ENCODE data around the gene POLD1.

The POLD1 gene

GRCh38 chr19:50465000-50465399 lies 80.9 kb downstream of the POLD1 start:
- Histone ChIP-seq H3K27ac (ENCODE audit: low read depth, low read length, poor library complexity, severe bottlenecking) (no peak overlapping the region), H3K4me3 (ENCODE audit: low read depth, low read length, poor library complexity, severe bottlenecking) (no peak overlapping the region), H3K4me2 (ENCODE audit: low read length) (no peak overlapping the region), H3K9me3 (ENCODE audit: low read length) (no peaks in the 10 kb centered on the region), H3K27me3 (ENCODE audit: insufficient read depth, low read length) (peaks cover 14% of the 10 kb centered on the region; the same call in 1 of the 2 replicates), H3K79me2 (ENCODE audit: insufficient read depth, low read length) (no peaks in the 10 kb centered on the region), H3K9ac (ENCODE audit: low read length) (no peak overlapping the region), H2AFZ (ENCODE audit: low read length) (no peak overlapping the region), H3F3A (ENCODE audit: insufficient read depth, low read length) (no peaks in the 10 kb centered on the region; the same call in 1 of the 2 replicates), H3K9me2 (ENCODE audit: low read depth, low read length) (no peaks in the 10 kb centered on the region), H3K36me3 (ENCODE audit: insufficient read depth, low read length) (no peaks in the 10 kb centered on the region), H3K4me1 (ENCODE audit: insufficient read depth, low read length, severe bottlenecking) (peaks cover 11% of the 10 kb centered on the region), H4K20me1 (ENCODE audit: insufficient read depth, low read length) (no peaks in the 10 kb centered on the region)
- TF ChIP-seq, protein P1, sequence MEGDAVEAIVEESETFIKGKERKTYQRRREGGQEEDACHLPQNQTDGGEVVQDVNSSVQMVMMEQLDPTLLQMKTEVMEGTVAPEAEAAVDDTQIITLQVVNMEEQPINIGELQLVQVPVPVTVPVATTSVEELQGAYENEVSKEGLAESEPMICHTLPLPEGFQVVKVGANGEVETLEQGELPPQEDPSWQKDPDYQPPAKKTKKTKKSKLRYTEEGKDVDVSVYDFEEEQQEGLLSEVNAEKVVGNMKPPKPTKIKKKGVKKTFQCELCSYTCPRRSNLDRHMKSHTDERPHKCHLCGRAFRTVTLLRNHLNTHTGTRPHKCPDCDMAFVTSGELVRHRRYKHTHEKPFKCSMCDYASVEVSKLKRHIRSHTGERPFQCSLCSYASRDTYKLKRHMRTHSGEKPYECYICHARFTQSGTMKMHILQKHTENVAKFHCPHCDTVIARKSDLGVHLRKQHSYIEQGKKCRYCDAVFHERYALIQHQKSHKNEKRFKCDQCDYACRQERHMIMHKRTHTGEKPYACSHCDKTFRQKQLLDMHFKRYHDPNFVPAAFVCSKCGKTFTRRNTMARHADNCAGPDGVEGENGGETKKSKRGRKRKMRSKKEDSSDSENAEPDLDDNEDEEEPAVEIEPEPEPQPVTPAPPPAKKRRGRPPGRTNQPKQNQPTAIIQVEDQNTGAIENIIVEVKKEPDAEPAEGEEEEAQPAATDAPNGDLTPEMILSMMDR (IDR thresholded peaks at IDR 0.05; ENCODE audit: low read length) = no peak
- TF ChIP-seq EZH2 (IDR thresholded peaks at IDR 0.05; ENCODE audit: borderline replicate concordance, low read length) = no peak

- H3K9ac ChIP-seq (ENCODE audit: low read length) = no peak overlapping the region
- no peaks in the 10 kb centered on the region for H4K20me1 ChIP-seq (ENCODE audit: insufficient read depth, low read length)
- H3K4me1 ChIP-seq (ENCODE audit: insufficient read depth, low read length, severe bottlenecking) = peaks cover under 1% of the 10 kb centered on the region
- no peaks in the 10 kb centered on the region for H3K9me2 ChIP-seq (ENCODE audit: low read depth, low read length)
- no peak for TF ChIP-seq EZH2 (IDR thresholded peaks at IDR 0.05; ENCODE audit: borderline replicate concordance, low read length)
- TF ChIP-seq, protein P1 (IDR thresholded peaks at IDR 0.05; ENCODE audit: low read length) = no peak
- H3K36me3 ChIP-seq (ENCODE audit: insufficient read depth, low read length) = no peaks in the 10 kb centered on the region
- no peaks in the 10 kb centered on the region for H3K9me3 ChIP-seq (ENCODE audit: low read length)
- H2AFZ ChIP-seq (ENCODE audit: low read length) = no peak overlapping the region
- no peak overlapping the region for H3K4me3 ChIP-seq (ENCODE audit: low read depth, low read length, poor library complexity, severe bottlenecking)
- H3F3A ChIP-seq (ENCODE audit: insufficient read depth, low read length) = no peaks in the 10 kb centered on the region
- peaks cover 14% of the 10 kb centered on the region; the same call in 1 of the 2 replicates for H3K27me3 ChIP-seq (ENCODE audit: insufficient read depth, low read length)
- no peak overlapping the region for H3K4me2 ChIP-seq (ENCODE audit: low read length)
- H3K79me2 ChIP-seq (ENCODE audit: insufficient read depth, low read length) = no peaks in the 10 kb centered on the region
- H3K27ac ChIP-seq (ENCODE audit: low read depth, low read length, poor library complexity, severe bottlenecking) = no peak overlapping the region
Measured at GRCh38 chr19:50465986-50466705, 82.0 kb downstream of the POLD1 start.

DNA sequence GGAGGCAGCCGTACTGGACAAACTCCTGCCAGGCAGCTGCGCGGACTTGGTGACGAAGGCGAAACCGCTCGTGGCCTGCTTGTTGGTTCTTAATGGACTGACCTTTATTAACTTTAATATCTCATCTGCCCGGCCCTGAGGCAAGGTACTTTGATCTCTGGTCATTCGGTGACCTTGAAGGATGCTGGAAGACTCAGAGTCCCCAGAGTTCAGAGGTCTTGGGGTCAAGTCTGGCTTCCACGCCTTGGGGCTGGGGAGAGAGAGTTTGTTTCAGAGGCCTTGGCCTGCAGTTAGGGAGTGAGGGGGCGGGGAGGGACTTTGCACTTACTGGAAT lies 82.5 kb downstream of the POLD1 start:
- no peaks in the 10 kb centered on the region for H3K36me3 ChIP-seq (ENCODE audit: insufficient read depth, low read length)
- no peaks in the 10 kb centered on the region for H3K4me1 ChIP-seq (ENCODE audit: insufficient read depth, low read length, severe bottlenecking)
- H3F3A ChIP-seq (ENCODE audit: insufficient read depth, low read length) = no peaks in the 10 kb centered on the region
- no peaks in the 10 kb centered on the region for H3K9me3 ChIP-seq (ENCODE audit: low read length)
- H3K4me3 ChIP-seq (ENCODE audit: low read depth, low read length, poor library complexity, severe bottlenecking) = no peak overlapping the region
- TF ChIP-seq EZH2 (IDR thresholded peaks at IDR 0.05; ENCODE audit: borderline replicate concordance, low read length) = no peak
- TF ChIP-seq, protein P1 (IDR thresholded peaks at IDR 0.05; ENCODE audit: low read length) = no peak
- H3K79me2 ChIP-seq (ENCODE audit: insufficient read depth, low read length) = no peaks in the 10 kb centered on the region
- H3K9me2 ChIP-seq (ENCODE audit: low read depth, low read length) = no peaks in the 10 kb centered on the region
- H2AFZ ChIP-seq (ENCODE audit: low read length) = no peak overlapping the region
- H3K4me2 ChIP-seq (ENCODE audit: low read length) = no peak overlapping the region
- H3K27me3 ChIP-seq (ENCODE audit: insufficient read depth, low read length) = peaks cover 14% of the 10 kb centered on the region; the same call in 1 of the 2 replicates
- H4K20me1 ChIP-seq (ENCODE audit: insufficient read depth, low read length) = no peaks in the 10 kb centered on the region
- no peak overlapping the region for H3K27ac ChIP-seq (ENCODE audit: low read depth, low read length, poor library complexity, severe bottlenecking)
- no peak overlapping the region for H3K9ac ChIP-seq (ENCODE audit: low read length)
